NCI-H2107 treated with DMSO at 0.1 percent for 48 hours (cell line): ENCODE data around the gene COL28A1.
"Not testable (repeated sequence)": the region's sequence is repeated elsewhere in the genome, so short reads cannot be mapped to it uniquely, and the experiment has no call there.

Source experiments
- DNase-seq: peaks from one replicate; lab custom pipeline; 2025; ENCODE audit not compliant: unreplicated experiment; lab: John Stamatoyannopoulos, UW

Gene COL28A1

DNA sequence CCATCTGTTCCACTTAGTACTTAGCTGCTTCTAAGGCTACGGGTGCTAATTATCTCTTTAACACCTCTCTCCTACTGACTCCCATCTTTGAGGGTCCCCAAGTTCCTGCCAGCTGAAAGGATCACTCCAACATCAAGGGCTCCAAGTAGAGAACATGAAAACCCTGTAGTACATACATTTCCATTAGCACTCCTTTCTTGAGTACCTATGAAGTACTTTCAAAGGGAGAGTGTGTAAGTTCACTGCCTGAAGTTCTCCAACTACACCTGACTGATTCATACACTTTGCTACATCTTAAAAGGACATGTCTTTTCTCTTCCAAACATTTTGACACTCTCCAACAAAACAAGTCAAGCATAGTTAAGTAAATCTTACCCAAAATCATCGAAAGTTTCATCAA is 113.8 kb downstream of the COL28A1 start:
- no peak for DNase-seq

- no peak for DNase-seq
Observed at GRCh38 chr7:7418997-7419396, 116.7 kb downstream of the COL28A1 start.

DNA sequence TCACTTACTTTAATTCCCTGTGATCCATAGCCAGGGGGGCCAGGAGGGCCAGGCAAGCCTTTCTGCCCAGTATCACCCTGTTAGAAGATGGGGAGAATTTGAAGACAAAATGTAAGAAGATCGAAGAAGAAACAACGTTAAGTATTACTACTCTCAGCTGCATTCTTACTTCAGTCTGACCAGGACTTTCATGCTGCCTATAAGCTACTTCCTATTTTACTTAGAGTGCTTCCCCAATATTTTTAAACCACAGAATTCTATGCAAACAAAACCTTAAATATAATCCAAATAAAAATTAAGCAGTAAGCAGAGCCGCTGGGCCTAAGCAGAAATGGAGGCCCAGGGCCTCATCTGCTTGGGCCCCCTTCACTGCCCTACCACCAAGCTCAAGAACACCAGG is 117.8 kb downstream of the COL28A1 start:
- DNase-seq = no peak

DNA sequence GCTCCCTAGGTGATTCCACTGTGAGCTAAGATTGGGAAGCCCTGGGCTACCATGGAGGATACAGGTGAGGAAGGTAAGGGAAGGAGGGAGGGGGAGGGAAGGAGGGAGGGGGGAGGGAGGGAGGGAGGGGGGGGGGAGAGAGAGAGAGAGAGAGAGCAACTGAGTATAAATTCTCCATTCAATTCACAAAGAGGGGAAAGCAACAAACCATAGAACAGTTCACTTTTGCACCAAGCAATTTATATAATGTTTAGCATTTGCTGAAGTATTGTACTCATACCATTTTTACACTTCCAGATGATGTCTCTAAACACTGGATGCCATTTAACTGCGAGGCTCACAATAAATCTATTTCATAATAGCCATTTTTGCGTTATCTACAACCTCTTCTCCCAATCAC is 118.3 kb downstream of the COL28A1 start:
- DNase-seq = no peak

DNA sequence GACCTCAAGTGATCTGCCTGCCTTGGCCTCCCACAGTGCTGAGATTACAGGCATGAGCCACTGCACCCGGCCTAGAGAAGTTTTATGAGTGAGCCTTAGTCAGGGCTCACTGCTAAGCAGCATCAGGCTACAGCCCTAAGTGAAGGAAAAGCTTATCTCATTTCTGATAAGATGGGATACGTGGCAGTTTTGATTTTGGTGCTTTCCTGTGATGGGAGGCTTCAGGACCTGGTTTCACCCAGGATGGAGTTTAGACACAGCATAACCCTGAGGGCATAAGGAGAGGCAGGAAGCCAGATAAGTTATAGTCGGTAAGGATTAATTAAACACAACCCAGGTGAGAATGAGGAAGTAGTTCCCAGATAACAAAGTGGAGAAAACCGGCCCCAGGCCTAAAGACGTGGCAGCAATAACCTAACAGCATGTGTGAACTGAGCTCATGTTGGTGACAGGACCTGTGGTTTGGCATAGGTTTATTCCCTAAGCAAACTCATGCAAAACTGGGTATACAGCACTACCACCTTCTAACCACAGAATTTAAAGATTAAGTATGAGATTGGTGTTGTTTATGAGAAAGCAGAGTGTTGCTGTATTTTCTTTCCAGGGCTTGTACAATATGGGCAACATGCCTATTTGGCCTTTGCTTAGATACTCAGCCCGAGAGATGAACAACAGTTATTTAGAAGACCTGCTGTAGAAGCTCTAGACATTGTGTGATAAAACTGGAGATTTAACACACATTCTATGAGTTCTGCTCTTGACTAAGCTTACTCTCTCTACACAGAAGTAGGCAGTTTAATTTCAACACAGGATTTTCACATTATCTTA is 119.4 kb downstream of the COL28A1 start:
- no peak for DNase-seq

- DNase-seq = no peak
Observed at GRCh38 chr7:7414791-7415603, 120.7 kb downstream of the COL28A1 start.

DNA sequence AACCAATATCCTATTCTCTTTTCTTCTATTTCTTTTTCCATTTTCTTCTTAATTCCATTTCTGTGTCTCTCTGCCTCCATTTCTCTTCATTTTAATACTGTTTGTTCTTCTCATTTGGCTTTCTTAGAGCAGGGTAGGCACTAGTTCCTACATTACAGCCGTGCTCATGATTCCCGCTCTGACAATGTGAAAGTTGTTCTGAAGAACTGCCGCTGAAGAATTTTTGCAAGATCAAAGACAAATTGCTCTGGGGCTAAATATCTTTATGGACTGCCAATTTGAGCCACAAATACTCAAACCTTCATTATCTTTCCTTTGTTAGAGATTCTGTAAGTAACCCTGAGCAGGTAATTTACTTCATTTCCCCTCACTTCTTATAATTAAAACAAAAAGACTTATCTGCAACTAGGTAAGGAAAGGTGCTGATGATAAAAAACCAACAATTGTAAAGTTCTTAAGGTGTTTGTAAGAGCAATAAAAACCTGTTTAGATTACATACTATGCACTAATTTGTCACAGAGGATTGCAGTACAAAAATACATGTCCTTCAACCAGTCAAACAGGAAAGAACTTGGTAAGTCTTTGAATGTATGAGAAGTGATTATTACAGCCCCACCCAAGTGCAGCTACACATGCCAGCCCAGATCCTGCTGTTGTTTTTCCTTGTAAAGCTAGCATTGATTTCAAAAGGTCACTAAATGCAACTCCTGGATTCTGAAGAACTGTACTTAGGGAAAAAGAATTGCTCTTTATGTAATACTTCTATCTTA is 127.5 kb downstream of the COL28A1 start:
- DNase-seq = no peak

DNA sequence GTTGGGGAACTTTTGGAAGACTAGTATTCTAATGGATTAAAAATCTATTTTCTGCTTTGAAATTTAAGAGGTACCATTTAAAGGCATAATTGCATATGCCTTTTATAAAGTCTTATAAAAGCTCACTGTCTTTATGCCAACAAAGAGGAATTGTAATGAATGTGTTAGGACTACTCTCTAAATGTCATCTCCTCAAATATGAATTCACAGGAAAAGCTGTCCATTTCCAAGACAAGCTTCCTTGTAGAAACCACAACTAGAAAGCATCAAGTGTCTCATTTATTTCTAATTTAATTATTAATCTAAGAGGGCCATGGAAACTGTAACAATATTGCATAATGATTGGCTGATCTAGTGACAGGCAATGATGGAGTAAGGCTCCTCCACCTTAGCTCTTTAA is 130.2 kb downstream of the COL28A1 start:
- no peak for DNase-seq

DNA sequence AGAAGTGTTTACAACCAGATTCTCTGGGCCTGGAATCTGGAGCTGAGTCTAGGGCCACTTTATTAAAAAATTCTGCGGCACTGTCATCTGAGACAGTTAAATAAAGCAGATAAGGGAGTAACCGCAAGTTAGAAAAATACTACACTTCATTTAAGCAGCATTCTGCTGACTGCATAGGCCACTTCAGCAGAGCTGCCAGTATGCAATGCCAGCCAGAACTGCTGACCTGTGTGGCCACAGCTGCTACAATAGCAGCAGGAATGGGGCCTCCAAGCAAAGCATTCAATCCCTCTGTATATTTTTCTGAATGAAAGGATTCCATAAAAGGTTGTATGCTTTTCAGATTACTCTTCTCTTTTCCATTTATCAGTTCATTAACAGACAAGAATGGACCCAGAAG is 136.0 kb downstream of the COL28A1 start:
- DNase-seq = no peak

- no peak for DNase-seq
Observed at GRCh38 chr7:7395785-7396184, 139.9 kb downstream of the COL28A1 start.

DNA sequence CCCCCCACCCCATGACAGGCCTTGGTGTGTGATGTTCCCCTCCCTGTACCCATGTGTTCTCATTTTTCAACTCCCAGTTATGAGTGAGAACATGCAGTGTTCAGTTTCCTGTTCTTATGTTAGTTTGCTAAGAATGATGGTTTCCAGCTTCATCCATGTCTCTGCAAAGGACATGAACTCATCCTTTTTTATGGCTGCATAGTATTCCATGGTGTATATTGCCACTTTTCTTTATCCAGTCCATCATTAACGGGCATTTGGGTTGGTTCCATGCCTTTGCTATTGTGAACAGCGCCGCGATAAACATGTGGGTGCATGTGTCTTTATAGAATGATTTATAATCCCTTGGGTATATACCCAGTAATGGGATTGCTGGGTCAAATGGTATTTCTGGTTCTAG is 147.5 kb downstream of the COL28A1 start:
- not testable (repeated sequence) for DNase-seq

DNA sequence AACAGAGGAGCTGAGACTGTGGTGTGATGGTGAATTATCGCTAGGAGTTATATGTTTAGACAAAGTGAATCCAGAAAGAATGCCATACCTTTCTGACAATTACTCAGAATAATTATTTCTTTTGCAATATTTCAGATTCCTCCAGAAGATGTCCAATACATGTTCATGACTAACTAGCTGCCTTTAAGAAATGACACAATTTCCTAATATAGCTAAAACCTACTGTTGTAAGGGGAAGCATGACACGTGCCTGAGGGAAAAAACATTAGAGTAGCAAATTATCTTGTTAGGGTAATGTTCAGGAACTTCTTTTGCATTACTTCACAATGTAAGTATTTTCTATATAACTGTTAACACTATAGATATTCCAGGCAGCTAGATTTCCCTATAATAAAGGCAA is 150.3 kb downstream of the COL28A1 start:
- DNase-seq = no peak

- no peak for DNase-seq
Observed at GRCh38 chr7:7384228-7384627, 151.4 kb downstream of the COL28A1 start.

- DNase-seq = no peak
Observed at GRCh38 chr7:7375538-7375937, 160.1 kb downstream of the COL28A1 start.

- DNase-seq = no peak
Observed at GRCh38 chr7:7370076-7370475, 165.6 kb downstream of the COL28A1 start.

- DNase-seq = no peak
Observed at GRCh38 chr7:7369134-7369533, 166.5 kb downstream of the COL28A1 start.

GRCh38 chr7:7354674-7355073 is 181.0 kb downstream of the COL28A1 start:
- DNase-seq = no peak

DNA sequence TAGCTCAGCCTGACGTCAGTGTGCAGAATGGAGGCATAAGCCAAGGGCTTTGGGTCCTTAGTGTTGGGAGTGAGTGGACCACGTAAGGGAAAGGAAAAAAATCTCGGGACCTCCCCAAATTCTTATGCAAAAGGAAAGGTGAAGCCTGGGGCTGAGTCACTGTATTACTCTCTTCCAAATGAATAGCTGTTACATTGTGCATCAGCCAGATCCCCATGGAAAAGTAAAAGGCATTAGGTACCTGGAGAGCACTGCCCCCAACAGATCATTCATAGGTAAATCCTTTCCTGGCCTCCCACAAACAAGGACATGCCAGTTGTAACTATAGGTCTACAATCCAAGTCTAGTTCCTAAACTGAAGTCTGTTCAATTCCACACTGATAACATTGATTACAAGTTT is 182.8 kb downstream of the COL28A1 start:
- peak; percentile 63 for DNase-seq

DNA sequence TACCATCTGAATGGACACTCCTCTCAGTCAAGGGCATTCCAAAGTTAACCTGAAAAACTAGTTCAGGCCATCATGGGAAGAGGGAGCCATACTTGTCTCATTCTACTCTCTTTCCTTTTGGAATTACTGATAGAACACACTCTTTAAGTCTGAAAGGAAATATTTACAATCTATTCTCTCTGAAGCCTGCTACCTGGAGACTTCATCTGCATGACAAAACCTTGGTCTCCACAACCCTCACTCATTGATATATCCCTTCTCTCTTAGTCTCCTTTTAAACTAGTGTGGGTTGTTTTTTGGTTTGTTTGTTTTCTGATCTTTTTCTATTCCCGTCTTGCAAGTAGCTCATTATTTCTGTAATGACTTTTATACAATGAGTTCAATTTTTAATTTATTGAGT is 183.8 kb downstream of the COL28A1 start:
- DNase-seq = no peak

DNA sequence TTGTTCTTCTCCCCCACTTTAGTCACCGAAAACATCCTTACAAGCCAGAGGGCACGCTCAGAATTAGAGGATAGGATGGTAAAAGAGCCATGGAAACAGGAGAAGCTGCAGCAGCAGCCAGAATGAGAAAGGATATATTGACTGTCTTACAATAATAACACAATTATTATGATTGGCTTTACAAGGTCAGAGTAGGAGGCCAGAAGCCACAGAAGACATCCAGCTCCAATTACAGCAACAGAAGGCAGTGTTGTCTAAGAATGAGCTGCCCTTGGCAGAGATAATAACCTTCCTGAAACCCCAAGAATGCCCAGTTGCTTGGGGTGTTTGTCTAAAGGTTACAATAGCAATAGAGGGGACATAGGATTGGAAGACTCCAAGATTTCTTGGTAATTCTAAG is 184.5 kb downstream of the COL28A1 start:
- no peak for DNase-seq

- no peak for DNase-seq
Observed at GRCh38 chr7:7349156-7349555, 186.5 kb downstream of the COL28A1 start.

DNA sequence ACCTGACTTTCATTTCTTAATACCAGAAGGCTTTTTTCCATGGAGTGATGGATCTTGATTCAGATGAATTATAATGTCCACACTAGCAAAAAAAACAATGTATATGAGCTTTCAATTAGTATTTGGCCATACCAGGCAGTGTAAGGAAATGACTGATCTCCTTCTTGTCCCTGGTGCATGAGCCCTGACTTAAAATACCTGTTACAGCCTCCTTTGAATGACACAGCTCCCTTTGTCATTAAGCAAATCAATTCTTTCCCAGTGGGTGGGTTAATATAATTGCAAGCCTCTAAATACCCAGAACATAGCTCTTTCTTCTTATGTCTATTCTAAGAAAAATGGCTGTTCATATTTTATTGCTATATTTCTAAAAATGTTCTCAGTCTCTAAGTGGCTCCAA is 188.6 kb downstream of the COL28A1 start:
- DNase-seq = no peak
